GM10248 (cell line): ENCODE data around the gene ERGIC2.

Experiments used
- CTCF ChIA-PET: fragments of 300-600 bp; sonication (Branson Sonifier 250); formaldehyde crosslinking; extraction: SDS; loops from one replicate; lab custom pipeline; 2021; ENCODE audit warnings: antibody characterized with exemption; lab: Yijun Ruan, JAX
- POLR2A ChIA-PET: fragments of 350-650 bp; sonication (Branson Sonifier 250); formaldehyde crosslinking; extraction: SDS; loops from one replicate; lab custom pipeline; 2020; ENCODE audit warnings: antibody characterized with exemption; lab: Yijun Ruan, JAX
- DNase-seq: peaks from one replicate; pipeline ENCODE4 v3.0.0; 2012; ENCODE audit errors: extremely low spot score
- CTCF ChIP-seq: IDR thresholded peaks from 2 replicates; pipeline ENCODE4 v1.5.1; 2012; ENCODE audit warnings: mild to moderate bottlenecking, low read depth; ENCODE audit errors: extremely low read depth, missing control alignments, control extremely low read depth

Gene ERGIC2, protein sequence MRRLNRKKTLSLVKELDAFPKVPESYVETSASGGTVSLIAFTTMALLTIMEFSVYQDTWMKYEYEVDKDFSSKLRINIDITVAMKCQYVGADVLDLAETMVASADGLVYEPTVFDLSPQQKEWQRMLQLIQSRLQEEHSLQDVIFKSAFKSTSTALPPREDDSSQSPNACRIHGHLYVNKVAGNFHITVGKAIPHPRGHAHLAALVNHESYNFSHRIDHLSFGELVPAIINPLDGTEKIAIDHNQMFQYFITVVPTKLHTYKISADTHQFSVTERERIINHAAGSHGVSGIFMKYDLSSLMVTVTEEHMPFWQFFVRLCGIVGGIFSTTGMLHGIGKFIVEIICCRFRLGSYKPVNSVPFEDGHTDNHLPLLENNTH

GRCh38 chr12:29380536-29381523 is at the start of gene ERGIC2:
TSS of gene ERGIC2 (minus strand) at chr12:29381172. CDS start at chr12:29371633, 9,539 bp downstream.
- no peak for TF ChIP-seq CTCF
- peak; percentile 91 for DNase-seq
- POLR2A ChIA-PET: no interaction called here
- CTCF ChIA-PET: interaction anchor here (1.3 kb wide), 1 partner anchor 18 kb away, joined by 3 read pairs; no protein-coding TSS in a partner anchor

GRCh38 chr12:29430716-29431044 is 49.7 kb upstream of the ERGIC2 start:
- ChIA-PET POLR2A (no interaction called here), CTCF (interaction anchor here (1.3 kb wide), 1 partner anchor 9 kb away, joined by 4 read pairs; no protein-coding TSS in a partner anchor)
- no peak for TF ChIP-seq CTCF

DNA sequence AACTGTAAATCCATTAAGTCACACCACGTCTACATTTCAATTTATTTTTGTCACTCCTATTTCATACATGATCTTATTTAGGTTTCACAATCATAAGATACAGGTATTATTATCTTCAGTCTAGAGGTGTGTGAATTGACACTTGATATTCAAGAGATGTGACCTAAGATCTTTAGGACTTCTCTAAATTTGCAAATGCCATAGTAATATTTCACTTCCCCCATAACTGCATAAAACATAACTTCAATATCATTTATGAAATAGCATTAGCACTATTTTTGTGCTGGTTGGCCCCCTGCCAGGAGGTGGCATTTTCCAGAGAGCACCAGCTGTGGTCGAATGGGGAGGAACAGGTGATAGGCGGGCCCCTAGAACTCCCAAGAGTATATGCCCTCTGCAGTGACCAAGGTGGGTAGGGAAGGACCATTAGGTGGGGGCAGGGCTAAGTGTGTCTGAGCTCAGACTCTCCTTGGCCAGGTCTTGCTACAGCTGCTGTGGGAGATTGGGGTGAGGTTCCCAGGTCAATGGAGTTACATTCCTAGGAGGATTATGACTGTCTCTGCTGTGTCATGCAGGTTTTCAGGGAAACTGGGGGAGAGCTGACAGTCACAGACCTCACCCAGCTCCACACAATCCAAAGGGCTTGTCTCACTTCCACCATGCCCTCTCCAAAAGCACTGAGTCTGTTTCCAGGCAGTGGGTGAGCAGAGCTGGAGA is 49.2 kb upstream of the ERGIC2 start:
- ChIA-PET CTCF (interaction anchor here (1.3 kb wide), 1 partner anchor 9 kb away, joined by 4 read pairs; no protein-coding TSS in a partner anchor), POLR2A (no interaction called here)
- TF ChIP-seq CTCF: no peak
- no peak for DNase-seq

More at GRCh38 chr12:29430716-29431044, 49.7 kb upstream of the ERGIC2 start:
- no peak for DNase-seq

- ChIA-PET POLR2A (no interaction called here), CTCF (interaction anchor here (0.7 to 2.9 kb wide), 5 partner anchors 8 to 122 kb away, joined by 3 to 25 read pairs (median 3); no protein-coding TSS in a partner anchor)
- TF ChIP-seq CTCF: no peak
- peak; percentile 12 for DNase-seq
These were observed 47.7 kb upstream of the ERGIC2 start for GRCh38 chr12:29428633-29429032.

DNA sequence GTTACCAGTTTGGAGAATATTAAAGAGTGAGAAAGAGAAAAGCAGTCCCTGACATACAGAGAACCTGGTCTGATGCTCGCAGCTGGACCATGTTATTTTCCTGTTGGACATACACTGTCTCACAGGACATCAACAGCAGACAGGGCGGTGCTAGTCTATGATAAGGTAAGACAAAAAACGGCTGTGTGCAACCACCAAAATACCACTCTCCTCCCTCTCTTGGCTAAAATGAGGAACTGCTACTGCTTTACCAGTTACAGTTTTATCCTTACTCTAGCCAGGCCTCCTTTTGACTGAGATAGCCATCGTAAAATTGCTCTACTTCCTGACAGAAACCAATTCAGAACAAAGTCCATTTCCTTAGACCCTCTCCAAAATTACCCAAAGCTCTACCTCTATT is 47.0 kb upstream of the ERGIC2 start:
- peak; percentile 63 for DNase-seq
- ChIA-PET CTCF (interaction anchor here (0.7 to 2.9 kb wide), 9 partner anchors 8 to 122 kb away, joined by 3 to 25 read pairs (median 3); no protein-coding TSS in a partner anchor), POLR2A (no interaction called here)
- peak; percentile 29 for TF ChIP-seq CTCF
